ENCODE results near the gene RFX3.

DNA sequence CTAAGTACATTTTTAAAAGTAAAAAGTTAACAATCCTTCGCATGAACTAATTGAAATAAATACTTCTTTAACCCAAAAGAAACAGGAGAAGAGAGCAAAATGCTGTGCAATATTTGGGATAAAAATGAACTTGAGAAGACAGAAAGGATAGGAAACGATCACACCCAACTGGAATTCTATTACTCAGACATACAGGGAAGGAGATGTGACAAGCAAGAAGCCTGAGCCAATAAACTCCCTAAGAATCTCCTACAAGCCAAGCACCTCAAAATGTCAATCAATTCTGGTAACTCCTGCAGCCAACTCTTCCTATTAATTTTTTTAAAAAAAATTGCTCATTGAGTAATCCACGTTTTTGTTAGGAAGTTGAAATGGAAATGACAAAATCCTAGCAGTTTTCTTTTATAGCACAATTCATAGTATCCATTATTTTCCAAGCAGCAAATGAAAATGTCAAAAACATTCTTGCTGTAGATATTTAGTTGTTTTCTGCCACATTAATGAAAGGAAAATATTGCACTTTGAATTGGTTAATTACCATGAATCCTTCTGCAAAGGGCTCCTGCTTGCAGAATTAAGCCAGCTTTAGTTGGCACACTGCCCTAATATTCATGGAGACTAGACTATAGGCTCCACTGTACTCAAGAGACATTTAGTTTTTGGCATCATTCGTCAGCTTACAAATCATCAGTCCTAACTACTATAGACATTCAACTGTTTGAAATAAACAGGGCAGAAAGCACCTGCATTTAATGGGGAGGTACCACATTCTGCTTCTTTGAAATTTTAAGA lies 89.0 kb downstream of the RFX3 start:
- no peak for TF ChIP-seq EZH2 (IDR thresholded peaks at IDR 0.05; ENCODE audit: insufficient read depth, low read length)
- TF ChIP-seq, protein P1, sequence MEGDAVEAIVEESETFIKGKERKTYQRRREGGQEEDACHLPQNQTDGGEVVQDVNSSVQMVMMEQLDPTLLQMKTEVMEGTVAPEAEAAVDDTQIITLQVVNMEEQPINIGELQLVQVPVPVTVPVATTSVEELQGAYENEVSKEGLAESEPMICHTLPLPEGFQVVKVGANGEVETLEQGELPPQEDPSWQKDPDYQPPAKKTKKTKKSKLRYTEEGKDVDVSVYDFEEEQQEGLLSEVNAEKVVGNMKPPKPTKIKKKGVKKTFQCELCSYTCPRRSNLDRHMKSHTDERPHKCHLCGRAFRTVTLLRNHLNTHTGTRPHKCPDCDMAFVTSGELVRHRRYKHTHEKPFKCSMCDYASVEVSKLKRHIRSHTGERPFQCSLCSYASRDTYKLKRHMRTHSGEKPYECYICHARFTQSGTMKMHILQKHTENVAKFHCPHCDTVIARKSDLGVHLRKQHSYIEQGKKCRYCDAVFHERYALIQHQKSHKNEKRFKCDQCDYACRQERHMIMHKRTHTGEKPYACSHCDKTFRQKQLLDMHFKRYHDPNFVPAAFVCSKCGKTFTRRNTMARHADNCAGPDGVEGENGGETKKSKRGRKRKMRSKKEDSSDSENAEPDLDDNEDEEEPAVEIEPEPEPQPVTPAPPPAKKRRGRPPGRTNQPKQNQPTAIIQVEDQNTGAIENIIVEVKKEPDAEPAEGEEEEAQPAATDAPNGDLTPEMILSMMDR (IDR thresholded peaks at IDR 0.05; ENCODE audit: insufficient read depth, low read depth, low read length), result no peak

Measured in astrocyte (in vitro differentiated cells and primary cell).